DMS 273 treated with DMSO at 0.1 percent for 48 hours (cell line): Measurements from ENCODE around the gene FADD.
"Not testable (repeated sequence)": the region's sequence is repeated elsewhere in the genome, so short reads cannot be mapped to it uniquely, and the experiment has no call there.

ENCODE experiments used
- DNase-seq: peaks from one replicate; lab custom pipeline; 2025; lab: John Stamatoyannopoulos, UW

Gene FADD

GRCh38 chr11:70205049-70205725 lies 2.1 kb downstream of the FADD start:
- DNase-seq: no peak

- no peak for DNase-seq
Observed at GRCh38 chr11:70205766-70206165, 2.7 kb downstream of the FADD start.

- DNase-seq: no peak
Observed at GRCh38 chr11:70206226-70206981, 3.3 kb downstream of the FADD start.

GRCh38 chr11:70206982-70207376 lies 3.9 kb downstream of the FADD start:
- DNase-seq: no peak

- DNase-seq: no peak
Observed at GRCh38 chr11:70207531-70208131, 4.5 kb downstream of the FADD start.

- DNase-seq: no peak
Observed at GRCh38 chr11:70209391-70209912, 6.4 kb downstream of the FADD start.

- DNase-seq: no peak
Observed at GRCh38 chr11:70210051-70210501, 7.0 kb downstream of the FADD start.

GRCh38 chr11:70210530-70210929 lies 7.4 kb downstream of the FADD start:
- DNase-seq: no peak

GRCh38 chr11:70212227-70212811 lies 9.2 kb downstream of the FADD start:
- DNase-seq: no peak

GRCh38 chr11:70217388-70217787 lies 14.3 kb downstream of the FADD start:
- DNase-seq: not testable (repeated sequence)

- DNase-seq: not testable (repeated sequence)
Observed at GRCh38 chr11:70218076-70218475, 15.0 kb downstream of the FADD start.

GRCh38 chr11:70220136-70220535 lies 17.0 kb downstream of the FADD start:
- no peak for DNase-seq

- DNase-seq: no peak
Observed at GRCh38 chr11:70220920-70221319, 17.8 kb downstream of the FADD start.

GRCh38 chr11:70225681-70226177 lies 22.6 kb downstream of the FADD start:
- DNase-seq: no peak

GRCh38 chr11:70226183-70226582 lies 23.1 kb downstream of the FADD start:
- DNase-seq: no peak

- no peak for DNase-seq
Observed at GRCh38 chr11:70226967-70227366, 23.9 kb downstream of the FADD start.

- DNase-seq: no peak
Observed at GRCh38 chr11:70229737-70230136, 26.6 kb downstream of the FADD start.

- no peak for DNase-seq
Observed at GRCh38 chr11:70230151-70230839, 27.2 kb downstream of the FADD start.

- no peak for DNase-seq
Observed at GRCh38 chr11:70230840-70231710, 28.0 kb downstream of the FADD start.

GRCh38 chr11:70233034-70233433 lies 29.9 kb downstream of the FADD start:
- no peak for DNase-seq

GRCh38 chr11:70233511-70233934 lies 30.4 kb downstream of the FADD start:
- DNase-seq: no peak
